Dendritic cell treated with granulocyte-macrophage colony-stimulating factor and Interleukin-4, amounts not matched to agents 40 ng/mL and 50 ng/mL, for 4 days (primary cell): ENCODE data around the gene ADTRP.

Experiments used
- H3K27ac Mint-ChIP-seq: one replicate; pipeline ENCODE4 v1.8.0; 2022; ENCODE audit warnings: mild to moderate bottlenecking, mixed read lengths
- H3K27me3 Mint-ChIP-seq: one replicate; pipeline ENCODE4 v1.8.0; 2022; ENCODE audit warnings: mild to moderate bottlenecking, mixed read lengths
- H3K36me3 Mint-ChIP-seq: one replicate; pipeline ENCODE4 v1.8.0; 2022; ENCODE audit warnings: low read depth, mixed read lengths
- H3K4me1 Mint-ChIP-seq: one replicate; pipeline ENCODE4 v1.8.0; 2022; ENCODE audit warnings: low read depth, mixed read lengths
- H3K4me3 Mint-ChIP-seq: one replicate; pipeline ENCODE4 v1.8.0; 2022; ENCODE audit warnings: mild to moderate bottlenecking, moderate library complexity, mixed read lengths
- H3K9me3 Mint-ChIP-seq: one replicate; pipeline ENCODE4 v1.8.0; 2022; ENCODE audit warnings: mixed read lengths
- intact Hi-C: fragments of 100-400 bp; cut with micrococcal nuclease; formaldehyde crosslinking; loops from one replicate; pipeline ENCODE4 v1.15.0; 2022

The ADTRP gene

DNA sequence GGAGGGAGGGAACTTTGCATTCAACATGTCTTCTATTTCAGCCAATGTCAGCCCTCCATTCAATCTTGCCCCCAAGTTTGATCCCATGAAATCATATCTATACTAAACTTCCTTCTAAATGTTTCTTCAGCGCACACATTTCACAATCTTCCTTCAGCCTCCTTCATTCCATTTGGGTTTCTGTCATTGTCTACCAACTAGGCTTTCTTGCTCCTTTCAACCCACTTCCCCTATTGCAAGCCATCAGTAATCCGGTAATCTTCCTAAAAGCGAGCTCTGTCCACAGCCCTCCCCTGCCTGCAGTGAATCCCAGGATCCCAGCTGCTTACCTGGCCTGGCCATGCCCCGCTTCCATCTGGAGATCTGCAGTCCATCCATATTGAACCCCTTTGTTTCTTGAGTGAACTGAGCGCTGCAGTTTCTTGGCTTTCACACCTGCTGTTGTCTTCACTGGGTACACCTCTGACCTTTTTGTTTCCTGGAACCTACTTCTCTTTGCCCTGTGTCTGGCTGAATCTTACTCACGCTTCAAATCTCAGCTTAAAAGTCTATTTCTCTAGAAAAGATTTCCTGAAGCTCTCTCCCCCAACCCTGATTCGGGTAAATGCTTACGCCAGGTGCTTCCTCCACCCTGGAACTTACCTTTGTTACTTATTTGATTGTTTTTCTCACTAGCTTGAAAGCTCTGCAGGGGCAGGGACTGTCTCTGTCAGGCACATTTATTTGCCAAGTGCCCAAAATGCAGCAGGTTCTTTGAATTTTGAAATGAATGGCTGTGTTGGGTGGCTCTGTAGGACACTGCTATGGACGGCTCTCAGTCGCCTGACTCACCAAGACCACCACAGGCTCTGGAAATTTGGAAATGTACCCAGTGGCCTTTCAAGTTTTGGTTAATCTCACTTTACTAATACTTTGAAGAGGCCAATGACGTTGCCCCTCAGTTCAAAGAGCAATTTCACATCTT, 50.3 kb downstream of the ADTRP start:
- Mint-ChIP-seq H3K9me3 (no peaks in the 10 kb centered on the region), H3K4me3 (no peak overlapping the region), H3K27me3 (peaks cover 17% of the 10 kb centered on the region), H3K4me1 (peaks cover 50% of the 10 kb centered on the region), H3K27ac (no peak overlapping the region), H3K36me3 (no peaks in the 10 kb centered on the region)
- intact Hi-C loops: no loop called here

- peaks cover 42% of the 10 kb centered on the region for H3K4me1 Mint-ChIP-seq
Observed at GRCh38 chr6:11727346-11727997, 51.1 kb downstream of the ADTRP start.

GRCh38 chr6:11724286-11724685, 54.3 kb downstream of the ADTRP start:
- intact Hi-C loops: no loop called here
- H3K27ac Mint-ChIP-seq: no peak overlapping the region
- no peaks in the 10 kb centered on the region for H3K36me3 Mint-ChIP-seq
- no peaks in the 10 kb centered on the region for H3K9me3 Mint-ChIP-seq
- no peak overlapping the region for H3K4me3 Mint-ChIP-seq
- peaks cover 20% of the 10 kb centered on the region for H3K4me1 Mint-ChIP-seq
- peaks cover 14% of the 10 kb centered on the region for H3K27me3 Mint-ChIP-seq

More at GRCh38 chr6:11727346-11727997, 51.1 kb downstream of the ADTRP start:
- Mint-ChIP-seq H3K9me3 (no peaks in the 10 kb centered on the region), H3K36me3 (no peaks in the 10 kb centered on the region), H3K27ac (no peak overlapping the region), H3K27me3 (peaks cover 17% of the 10 kb centered on the region), H3K4me3 (no peak overlapping the region)
- intact Hi-C loops: no loop called here

GRCh38 chr6:11722805-11723631, 55.6 kb downstream of the ADTRP start:
- no peak overlapping the region for H3K27ac Mint-ChIP-seq
- peaks cover 7% of the 10 kb centered on the region for H3K4me1 Mint-ChIP-seq

GRCh38 chr6:11722220-11722619, 56.4 kb downstream of the ADTRP start:
- Mint-ChIP-seq H3K27ac (no peak overlapping the region), H3K4me1 (no peaks in the 10 kb centered on the region), H3K9me3 (no peaks in the 10 kb centered on the region), H3K27me3 (no peaks in the 10 kb centered on the region), H3K4me3 (no peak overlapping the region), H3K36me3 (no peaks in the 10 kb centered on the region)
- intact Hi-C loops: no loop called here

More at GRCh38 chr6:11722805-11723631, 55.6 kb downstream of the ADTRP start:
- Mint-ChIP-seq H3K4me3 (no peak overlapping the region), H3K27me3 (peaks cover 1% of the 10 kb centered on the region), H3K9me3 (no peaks in the 10 kb centered on the region), H3K36me3 (no peaks in the 10 kb centered on the region)
- intact Hi-C loops: no loop called here

- H3K27ac Mint-ChIP-seq: no peak overlapping the region
- H3K9me3 Mint-ChIP-seq: no peaks in the 10 kb centered on the region
- intact Hi-C loops: no loop called here
- peaks cover 6% of the 10 kb centered on the region for H3K4me1 Mint-ChIP-seq
- H3K4me3 Mint-ChIP-seq: no peak overlapping the region
- no peaks in the 10 kb centered on the region for H3K36me3 Mint-ChIP-seq
- H3K27me3 Mint-ChIP-seq: peaks cover 4% of the 10 kb centered on the region
Observed at GRCh38 chr6:11718463-11718862, 60.1 kb downstream of the ADTRP start.

DNA sequence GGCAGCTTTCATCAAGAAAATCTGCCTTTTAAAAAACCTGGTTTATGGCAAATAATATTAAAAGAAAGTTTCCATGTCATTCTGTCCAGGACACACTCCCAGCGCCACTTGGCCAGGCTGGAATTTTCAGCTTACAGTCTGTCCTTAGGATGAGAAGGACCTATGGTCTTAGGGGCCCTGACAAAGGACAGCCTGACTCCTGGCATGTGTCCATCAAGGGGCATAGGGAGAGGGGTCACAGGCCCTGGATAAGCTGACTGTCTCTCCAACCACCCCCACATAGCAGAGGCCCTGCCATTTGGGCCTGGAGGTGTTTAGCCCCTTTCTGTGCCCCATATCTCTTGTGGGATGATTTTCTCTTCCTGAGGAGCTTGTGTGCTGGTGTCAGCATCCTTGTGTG, 60.6 kb downstream of the ADTRP start:
- no peak overlapping the region for H3K27ac Mint-ChIP-seq
- no peaks in the 10 kb centered on the region for H3K36me3 Mint-ChIP-seq
- no peak overlapping the region for H3K4me3 Mint-ChIP-seq
- intact Hi-C loops: no loop called here
- no peaks in the 10 kb centered on the region for H3K9me3 Mint-ChIP-seq
- peaks cover 10% of the 10 kb centered on the region for H3K4me1 Mint-ChIP-seq
- H3K27me3 Mint-ChIP-seq: peaks cover 4% of the 10 kb centered on the region

GRCh38 chr6:11714798-11715285, 63.8 kb downstream of the ADTRP start:
- Mint-ChIP-seq H3K27ac (no peak overlapping the region), H3K27me3 (peaks cover 4% of the 10 kb centered on the region), H3K4me1 (peaks cover 37% of the 10 kb centered on the region), H3K9me3 (no peaks in the 10 kb centered on the region), H3K4me3 (no peak overlapping the region), H3K36me3 (no peaks in the 10 kb centered on the region)
- intact Hi-C loops: no loop called here

DNA sequence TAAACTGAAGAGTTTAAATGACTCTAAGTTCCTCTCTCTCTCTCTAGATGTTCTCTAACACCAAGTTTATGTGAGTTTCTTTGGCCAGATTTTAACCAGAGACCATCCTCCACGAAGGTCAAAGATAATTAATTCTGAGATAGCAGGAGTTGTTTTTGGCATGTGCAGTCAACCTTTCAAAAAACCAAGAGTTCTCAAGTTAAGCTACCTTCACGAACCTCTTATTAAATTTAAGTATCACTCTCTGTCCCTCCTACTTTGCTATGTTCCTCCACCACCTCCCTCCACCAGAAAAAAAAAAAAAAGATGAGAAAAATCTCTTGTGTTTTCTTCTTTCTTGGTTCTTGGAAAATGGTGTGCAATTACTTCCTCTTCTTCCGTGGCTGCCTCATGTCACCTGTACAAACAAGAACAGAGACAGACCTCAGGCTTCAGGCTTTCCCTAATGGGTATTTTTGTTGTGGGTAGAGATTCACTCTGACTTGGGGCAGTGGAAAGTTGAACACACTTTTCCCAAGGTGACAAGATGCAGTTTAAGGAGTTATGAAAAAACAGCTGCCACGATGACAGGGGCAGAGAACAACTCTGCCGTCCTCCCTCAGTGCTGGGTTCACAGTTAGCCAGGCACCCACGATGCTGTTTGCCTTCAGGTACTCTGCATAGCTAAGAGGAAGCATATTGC, 64.3 kb downstream of the ADTRP start:
- intact Hi-C loops: no loop called here
- Mint-ChIP-seq H3K36me3 (no peaks in the 10 kb centered on the region), H3K4me1 (peaks cover 37% of the 10 kb centered on the region), H3K4me3 (no peak overlapping the region), H3K27me3 (peaks cover 4% of the 10 kb centered on the region), H3K27ac (no peak overlapping the region), H3K9me3 (no peaks in the 10 kb centered on the region)

DNA sequence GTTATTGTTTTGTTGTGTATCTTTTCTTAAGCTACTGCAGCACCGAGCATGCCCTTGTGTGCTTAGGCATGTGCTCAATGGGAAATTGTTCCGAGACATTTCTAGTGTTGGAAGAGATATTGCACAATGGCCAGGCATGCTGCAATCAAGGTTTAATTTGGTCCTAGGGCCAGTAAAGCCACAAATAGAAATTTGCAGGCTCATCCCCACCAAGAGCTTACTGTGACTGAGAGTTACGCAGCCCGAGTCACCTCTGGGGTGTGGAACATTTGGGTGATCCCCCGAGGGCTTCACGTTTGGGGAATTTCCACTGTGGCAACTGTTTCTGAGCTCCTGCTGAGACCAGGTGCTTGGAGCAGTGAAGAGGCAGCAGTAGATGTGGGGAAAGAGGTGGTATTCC, 65.8 kb downstream of the ADTRP start:
- intact Hi-C loops: no loop called here

GRCh38 chr6:11711984-11712711, 66.5 kb downstream of the ADTRP start:
- Mint-ChIP-seq H3K36me3 (no peaks in the 10 kb centered on the region), H3K9me3 (no peaks in the 10 kb centered on the region), H3K4me3 (no peak overlapping the region), H3K27ac (no peak overlapping the region), H3K27me3 (peaks cover 4% of the 10 kb centered on the region), H3K4me1 (peaks cover 37% of the 10 kb centered on the region)
- intact Hi-C loops: no loop called here

More for the DNA sequence above, 65.8 kb downstream of the ADTRP start:
- Mint-ChIP-seq H3K27ac (no peak overlapping the region), H3K4me1 (peaks cover 37% of the 10 kb centered on the region), H3K4me3 (no peak overlapping the region), H3K36me3 (no peaks in the 10 kb centered on the region), H3K9me3 (no peaks in the 10 kb centered on the region), H3K27me3 (peaks cover 4% of the 10 kb centered on the region)

DNA sequence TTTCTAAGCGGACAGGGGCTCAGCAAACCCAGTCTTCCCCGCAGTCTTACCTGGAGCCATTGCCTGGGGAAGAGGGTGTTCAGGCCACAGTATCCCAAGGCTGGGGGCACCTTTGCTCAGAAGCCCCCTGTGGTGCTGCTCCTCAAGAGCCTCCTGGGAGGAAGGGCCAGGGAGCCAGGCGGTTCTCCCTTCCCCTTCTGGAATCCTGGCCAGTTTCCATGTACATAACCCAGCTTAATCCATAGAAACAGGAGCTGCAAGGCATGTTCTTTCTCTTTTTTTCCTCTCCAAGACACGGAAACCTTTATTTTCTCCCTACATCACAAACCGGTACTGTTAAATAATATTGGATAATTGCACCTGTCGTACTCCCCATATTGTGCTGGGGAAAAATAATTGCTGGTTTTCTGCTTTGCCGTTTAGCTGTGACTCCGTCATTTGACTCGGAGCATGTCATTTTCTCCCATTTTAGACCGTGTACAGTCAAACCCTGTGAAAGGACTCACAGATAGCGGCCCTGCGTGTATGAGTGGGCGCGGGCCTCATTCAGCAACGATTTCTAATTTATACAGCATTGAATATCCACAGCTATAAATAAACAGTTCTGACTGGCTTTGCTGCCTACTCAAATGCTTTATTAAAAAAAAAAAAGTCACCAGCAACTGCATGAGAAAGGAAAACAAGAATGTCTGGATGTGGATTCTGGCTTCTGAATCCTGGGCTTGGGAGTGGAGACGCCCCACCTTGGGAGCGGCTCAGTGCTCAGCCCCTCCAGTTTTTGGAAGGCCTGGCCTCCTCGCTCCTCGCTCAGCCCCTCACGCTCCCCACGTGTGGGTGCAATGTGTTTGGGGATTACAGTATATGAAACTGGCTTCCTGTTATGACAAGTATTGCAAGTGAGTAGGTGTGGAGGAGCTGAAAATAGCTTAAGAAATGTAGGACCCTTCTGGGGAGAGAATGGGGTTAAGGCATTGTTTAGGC, 67.3 kb downstream of the ADTRP start:
- Mint-ChIP-seq H3K4me3 (no peak overlapping the region), H3K36me3 (no peaks in the 10 kb centered on the region), H3K9me3 (no peaks in the 10 kb centered on the region), H3K27me3 (peaks cover 4% of the 10 kb centered on the region), H3K4me1 (peaks cover 37% of the 10 kb centered on the region), H3K27ac (no peak overlapping the region)
- intact Hi-C loops: no loop called here
